HG03558 (cell line): ENCODE results near the gene AGO4.
"Not testable (repeated sequence)": the region's sequence is repeated elsewhere in the genome, so short reads cannot be mapped to it uniquely, and the experiment has no call there.

Experiments used
- ATAC-seq: cut with Tn5 transposase; IDR thresholded peaks from one replicate; pipeline ENCODE4 v1.9.1; 2021; ENCODE audit warnings: moderate number of reproducible peaks; ENCODE audit not compliant: unreplicated experiment; ENCODE audit errors: extremely low read depth

Gene AGO4

DNA sequence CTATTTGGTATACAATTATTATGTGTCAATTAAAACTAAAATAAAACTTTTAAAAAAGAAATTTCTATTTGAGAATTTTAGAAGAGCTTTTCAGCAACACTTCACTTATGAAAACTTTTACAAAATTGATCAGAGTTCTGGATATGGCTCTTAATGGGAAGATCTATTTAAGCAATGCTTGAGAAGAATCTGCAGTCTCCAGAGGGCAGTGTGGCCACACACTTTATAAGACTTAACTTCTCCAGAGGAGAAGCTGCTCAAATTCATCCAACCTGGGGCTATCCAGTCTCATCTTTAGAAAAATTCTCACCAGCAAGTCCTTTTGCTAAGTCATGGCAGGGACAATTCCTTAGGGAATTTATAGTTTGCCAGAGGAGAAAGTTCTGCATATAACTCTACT, 50.0 kb downstream of the AGO4 start:
- ATAC-seq = no peak

DNA sequence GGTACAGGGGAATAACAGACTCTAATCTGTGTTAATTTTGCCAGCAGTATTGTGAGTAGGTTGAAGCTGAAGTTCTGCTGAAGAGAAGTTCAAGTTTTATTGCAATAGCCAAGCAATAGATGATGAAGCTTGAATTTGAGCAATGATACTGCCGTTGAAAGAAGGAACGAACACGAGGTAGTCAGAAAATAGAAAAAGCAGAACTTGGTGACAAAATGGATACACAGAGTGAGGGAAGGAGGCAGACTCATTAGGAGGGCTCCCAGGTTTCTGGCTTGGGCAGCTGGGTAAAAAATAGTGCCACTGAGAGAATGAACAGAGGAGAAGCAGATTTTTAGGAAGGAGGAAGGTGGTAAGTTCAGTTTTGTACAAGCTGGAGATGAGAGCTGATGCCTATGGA, 52.9 kb downstream of the AGO4 start:
- ATAC-seq = no peak

DNA sequence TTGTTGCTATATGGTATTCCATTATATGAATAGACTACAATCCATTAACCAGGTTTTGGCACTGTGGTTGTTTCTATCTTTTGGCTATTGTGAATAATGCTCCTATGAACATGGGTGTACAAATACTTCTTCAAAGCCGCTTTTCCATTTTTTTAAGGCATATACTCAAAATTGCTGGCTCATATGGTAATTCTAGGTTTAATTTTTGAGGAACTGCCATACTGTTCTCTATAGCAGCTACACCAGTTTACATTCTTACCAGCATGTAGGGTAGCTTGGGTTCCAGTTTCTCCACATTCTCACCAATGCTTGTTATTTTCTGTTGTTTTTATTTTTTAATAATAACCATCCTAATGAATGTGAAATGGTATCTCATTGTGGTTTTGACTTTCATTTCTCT, 55.3 kb downstream of the AGO4 start:
- no peak for ATAC-seq

DNA sequence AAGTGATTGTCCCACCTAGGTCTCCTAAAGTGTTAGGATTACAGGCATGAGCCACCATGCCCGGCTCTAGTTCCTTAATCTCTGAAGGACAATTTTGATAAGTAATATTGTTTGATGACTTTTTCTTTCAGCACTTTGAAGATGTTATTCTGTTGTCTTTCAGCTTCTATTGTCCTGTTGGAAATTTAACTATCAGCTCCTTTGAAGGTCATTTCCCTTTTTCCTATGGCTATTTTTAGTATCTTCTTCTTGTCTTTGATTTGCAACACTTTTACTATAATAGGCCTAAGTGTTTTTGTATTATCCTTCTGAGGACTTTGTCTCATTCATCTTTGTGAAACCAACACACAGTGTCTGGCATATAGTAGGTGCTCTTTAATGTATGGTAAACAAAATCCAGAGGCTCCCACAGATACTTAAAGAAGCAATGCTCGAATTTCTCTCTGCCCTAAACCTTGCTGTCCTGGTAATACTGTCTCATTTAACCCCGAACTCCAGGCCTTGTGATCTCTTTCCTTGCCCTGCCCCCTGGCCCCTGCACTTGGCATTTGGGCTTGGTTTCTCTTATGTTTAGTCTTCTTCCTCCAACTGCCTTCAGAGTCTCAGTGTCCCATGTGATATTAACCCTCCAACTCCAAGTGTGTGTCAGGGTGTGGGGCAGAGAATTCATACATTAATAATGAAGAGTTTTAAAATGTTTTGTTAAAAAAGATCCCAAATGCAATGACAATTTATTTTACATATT, 56.2 kb downstream of the AGO4 start:
- ATAC-seq = no peak

DNA sequence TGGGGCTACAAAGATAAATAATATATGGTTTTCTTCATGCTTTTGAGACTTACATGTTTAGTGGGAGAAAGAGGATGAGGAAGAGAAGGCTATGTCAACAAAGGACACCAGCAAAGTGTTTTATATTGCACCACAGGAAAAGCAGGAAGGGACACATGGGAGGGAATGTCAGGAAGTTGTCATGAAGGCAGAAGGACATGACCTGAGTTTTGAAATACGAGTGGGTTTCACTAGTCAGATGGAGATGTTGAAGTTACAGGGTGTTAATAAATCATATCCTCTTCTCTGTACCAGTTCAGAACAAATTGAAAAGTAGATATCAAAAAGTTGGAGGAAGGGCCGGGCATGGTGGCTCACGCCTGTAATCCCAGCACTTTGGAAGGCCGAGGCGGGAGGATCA, 57.0 kb downstream of the AGO4 start:
- ATAC-seq = no peak

DNA sequence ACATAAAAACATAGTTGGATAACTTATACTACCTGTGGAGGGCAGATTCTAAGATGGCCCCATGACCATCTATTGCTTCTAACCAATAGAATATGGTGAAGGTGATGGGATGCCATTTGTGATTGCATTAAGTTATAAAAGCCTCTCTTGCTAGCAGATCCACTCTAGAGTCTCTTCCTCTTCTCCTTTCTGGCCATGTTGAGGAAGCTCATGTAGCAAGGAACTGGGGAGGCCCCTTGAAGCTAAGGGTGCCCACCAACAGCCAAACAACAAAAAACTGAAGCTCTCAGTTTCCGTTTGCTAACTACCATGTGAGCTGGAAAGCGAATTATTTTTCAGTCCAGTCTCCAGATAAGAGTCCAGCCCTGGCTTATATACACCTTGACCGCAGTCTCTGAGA, 59.2 kb downstream of the AGO4 start:
- ATAC-seq = no peak

DNA sequence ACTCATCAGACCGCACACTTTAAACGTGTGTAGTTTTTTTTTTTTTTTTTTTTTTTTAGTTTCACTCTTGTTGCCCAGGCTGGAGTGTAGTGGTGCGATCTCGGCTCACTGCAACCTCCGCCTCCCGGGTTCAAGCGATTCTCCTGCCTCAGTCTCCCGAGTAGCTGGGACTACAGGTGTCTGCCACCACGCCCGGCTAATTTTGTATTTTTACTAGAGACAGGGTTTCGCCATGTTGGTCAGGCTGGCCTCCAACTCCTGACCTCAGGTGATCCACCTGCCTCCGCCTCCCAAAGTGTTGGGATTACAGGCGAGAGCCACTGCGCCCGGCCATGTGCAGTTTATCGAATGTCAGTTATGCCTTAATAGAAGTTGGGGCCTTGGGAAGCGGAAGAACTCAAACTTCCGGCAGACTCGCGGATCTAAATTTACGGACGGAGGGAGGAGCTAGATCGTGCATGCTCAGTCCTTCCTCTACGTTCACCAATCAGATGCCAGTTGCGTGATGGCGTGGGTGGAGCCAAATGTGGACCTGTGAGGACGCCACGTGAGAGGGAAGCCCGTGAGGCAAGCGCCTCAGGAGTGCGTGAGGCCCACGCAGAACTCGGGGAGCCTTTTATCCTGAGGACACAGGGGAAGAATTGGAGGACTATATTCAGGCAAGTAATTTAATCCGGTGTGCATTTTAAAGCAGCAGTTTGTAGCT, 61.6 kb downstream of the AGO4 start:
- not testable (repeated sequence) for ATAC-seq

DNA sequence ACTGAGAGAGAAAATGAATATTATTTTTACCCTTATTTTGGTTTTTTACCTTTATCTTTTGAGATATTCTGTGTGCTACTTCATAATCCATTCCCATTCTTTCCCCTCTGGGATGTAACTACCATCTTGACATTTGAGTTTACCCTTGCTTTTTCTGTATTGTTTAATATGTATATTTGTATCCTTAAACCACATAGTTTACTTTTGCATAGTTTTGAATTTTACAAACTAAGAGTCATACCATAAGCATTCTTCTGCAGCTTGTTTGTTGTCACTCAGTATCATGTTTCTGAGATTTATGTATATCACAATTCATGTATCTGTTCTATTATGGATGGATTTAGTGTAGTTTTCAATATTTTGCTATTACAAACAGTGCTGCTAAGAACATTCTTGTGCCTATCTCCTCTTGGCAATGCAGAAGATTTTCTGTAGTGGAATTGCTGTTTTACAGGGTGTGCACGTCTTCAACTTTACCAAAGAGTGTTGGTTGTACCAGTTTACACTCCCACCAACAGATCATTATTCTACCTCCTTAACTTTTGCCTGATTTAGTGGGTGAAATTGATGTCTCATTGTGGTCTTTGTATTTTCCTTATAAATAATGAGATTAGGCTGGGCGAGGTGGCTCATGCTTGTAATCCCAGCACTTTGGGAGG, 63.0 kb downstream of the AGO4 start:
- ATAC-seq = no peak

DNA sequence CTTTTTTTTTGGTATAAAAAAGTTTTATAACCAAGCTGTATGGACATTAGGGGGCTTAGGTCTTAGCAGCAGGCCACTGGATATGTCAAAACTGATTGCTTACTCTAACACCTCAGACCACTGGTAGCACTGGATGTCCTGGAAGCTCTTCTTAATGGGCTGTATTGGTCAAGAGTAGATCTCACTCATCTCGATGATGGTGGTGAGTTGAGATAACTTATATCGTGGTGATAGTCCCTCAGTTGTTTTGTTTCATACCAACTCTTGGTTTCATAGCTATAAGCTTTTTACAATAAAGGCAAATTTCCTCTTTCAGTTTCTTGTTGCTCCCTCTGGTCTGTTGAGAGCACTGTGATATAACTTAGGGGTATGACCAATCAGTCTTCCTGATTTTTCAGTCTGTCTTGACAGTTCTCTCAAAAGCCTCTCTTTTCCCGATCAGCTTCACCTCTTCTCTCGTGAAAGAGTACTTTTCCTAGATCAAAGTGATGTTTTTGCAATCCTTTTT, 65.5 kb downstream of the AGO4 start:
- ATAC-seq = no peak

DNA sequence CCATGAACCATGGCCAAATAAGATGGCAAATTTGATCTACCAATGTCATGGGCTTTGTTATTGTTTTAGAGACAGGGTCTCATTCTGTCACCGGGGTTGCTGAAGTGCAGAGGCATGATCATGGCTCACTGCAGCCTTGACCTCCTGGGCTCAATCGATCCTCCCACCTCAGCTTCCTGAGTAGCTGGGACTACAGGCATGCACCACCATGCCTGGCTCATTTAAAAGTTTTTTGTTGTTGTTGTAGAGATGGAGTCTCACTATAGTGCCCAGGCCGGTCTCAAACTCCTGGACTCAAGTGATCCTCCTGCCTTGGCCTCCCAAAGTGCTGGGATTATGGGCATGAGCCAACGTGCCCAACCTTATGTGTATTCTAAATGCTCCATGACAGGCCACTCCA, 66.3 kb downstream of the AGO4 start:
- not testable (repeated sequence) for ATAC-seq

DNA sequence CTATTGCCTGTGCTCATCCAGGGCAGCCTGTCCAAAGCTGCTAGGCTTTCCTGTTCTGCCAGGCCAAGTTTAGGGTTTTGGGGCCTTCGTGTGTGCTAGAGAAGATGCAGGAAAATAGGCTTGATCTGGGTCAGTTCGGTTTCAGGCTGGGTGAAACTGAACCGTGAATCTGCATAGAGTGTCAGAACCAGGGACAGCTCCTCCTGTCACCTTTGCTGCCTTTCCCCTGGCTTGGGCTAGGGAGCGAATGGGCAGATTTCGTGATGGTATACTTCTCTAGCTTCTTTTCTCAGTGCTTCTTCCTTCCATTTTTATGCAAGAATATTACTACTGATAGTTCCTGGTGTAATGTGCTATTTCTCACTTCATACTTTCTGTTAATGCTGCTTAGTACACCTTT, 69.2 kb downstream of the AGO4 start:
- no peak for ATAC-seq

DNA sequence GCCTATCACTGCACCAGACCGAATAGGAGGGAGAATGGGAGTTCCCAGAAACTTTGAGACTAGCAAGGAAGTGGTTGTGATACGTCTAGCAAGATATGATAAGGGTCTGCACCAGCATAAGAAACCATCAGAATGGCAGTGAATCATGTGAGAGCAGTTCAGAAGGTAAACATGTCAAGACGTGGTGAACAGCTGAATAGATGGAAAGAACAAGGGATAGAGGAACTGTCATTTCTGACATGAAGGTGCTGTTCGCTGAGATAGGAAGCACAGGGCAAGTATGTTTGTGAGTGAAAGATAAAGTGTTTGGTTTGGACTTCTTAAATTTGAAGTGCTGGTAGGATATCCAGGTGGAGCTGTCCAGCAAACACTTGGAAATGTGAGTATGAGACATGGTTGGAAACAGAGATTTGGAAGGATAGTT, 74.0 kb downstream of the AGO4 start:
- ATAC-seq = no peak

DNA sequence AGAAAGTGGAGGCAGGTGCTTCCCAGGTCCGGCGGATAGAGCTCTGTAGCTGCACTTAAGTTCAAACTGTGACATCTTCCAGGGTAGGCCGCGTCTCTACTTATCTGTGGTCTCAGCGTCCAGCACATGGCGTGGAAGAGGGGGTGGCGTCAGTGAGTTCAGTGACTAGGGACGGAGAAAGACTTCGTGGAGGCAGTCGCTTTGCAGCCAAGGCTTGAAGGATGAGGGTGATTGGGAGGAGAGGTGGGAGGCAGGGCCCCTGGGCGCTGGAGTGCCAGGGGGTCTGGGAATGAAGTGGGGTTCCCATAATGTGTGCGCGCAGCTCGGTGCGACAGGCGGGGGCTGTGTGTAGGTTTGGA, 74.7 kb downstream of the AGO4 start:
- ATAC-seq = no peak

DNA sequence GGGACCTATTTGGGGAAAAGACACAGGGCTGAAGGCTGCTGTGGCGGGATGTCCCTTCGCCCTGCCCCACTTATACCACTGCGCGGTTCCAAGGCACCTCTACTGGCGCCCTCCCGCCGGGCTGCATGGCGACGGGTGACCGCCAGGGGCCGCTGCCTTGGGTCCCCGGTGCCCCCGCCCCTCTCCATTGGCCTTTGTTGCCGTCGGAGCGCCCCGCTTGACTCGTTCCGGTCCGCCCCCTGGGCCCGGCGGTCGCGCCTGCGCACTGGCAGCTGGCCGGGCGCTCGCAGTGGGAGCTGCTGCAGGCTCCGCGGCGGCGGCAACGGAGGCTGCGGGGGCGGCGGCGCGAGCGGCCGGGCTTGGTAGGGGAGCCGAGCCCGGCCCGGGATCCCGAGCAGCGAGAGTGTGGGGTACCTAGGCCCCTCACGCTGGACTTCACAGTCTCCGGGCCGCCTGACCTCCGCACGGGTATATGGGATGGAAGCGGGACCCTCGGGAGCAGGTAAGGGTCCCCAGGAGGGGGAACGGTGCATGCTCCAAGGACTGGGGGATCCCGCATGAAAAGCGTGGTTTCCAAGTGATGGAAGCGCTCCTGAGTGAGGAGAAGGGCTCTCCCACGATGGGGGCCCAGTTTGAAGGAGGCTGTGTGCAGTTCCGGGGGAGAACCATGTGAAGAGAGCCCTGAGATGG, 75.3 kb downstream of the AGO4 start, which contains the start of gene AGO1:
Gene AGO1, plus strand, starts transcription at position 265 of the 690 bp plus-strand sequence. Its CDS starts 213 bp downstream, at position 478.
- ATAC-seq = peak; percentile 71

DNA sequence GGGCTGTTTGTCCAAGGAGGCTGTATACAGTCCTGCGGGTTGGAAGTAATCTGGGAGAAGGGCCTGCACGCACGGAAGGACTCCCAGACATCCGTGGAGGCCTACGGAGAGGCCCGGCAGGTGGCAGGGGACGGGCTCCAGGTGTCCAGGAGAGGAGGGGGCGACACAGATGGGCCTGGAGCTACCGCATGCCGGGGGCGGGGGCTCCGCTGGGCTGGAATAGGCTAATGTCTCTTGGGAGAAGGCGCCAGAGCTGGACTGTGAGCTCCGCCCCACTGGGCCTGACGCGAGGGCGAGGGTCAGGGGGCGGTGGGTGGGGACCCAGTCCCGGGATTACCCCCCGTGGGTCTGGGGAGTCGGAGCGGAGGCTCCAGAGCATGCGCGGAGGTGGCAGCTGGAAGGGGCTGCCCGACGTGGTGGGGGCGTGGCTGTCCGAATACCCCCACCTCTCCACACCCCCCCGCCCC, 75.9 kb downstream of the AGO4 start:
- no peak for ATAC-seq

DNA sequence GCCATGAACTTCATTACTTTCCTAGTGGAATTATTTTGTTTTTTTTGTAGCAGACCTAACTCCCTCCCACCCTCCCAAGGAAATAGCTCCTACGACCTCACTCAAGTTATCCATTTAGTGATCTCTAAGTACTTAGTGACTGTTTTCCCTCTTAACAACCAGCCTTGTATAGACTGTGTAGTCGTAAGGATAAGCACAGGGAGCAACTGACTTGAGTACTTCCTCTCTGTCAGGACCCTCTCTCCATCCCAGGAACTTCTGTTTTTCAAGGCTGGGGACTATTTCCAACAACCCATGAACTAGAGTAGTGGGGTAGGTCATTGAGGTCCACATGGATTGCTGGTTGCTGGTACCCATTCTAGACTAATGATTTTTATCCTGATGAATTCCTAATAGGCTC, 77.1 kb downstream of the AGO4 start:
- no peak for ATAC-seq

DNA sequence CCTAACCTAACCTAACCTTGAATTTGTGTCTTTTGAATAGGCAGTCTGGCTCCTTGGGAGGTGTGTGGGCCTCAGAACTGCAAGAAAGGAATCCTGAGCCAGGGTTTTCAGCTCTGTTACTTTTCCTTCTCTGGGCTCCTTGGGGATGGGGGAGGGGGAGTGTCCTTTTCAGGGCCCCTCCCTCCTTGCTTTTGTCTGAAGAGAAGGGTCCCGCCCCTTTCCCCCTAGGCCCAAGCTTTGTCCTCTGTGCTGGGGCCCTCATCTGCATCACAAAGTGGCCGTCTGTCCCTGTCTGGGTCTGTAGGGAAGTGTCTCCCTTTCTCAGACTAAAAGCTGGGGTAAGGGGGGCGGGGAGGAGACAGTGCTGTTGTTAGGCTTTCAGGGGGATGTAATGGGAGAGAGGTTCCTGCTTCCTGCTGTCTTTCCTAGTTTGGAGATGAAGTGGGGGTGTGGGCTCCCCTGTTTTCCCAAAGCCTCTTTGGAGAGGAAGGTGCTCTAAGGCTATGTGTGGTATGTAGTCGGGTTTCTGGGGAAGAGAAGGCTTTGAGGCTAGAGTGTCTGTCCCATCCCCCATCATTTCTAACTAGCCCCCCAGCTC, 78.2 kb downstream of the AGO4 start:
- ATAC-seq = no peak

DNA sequence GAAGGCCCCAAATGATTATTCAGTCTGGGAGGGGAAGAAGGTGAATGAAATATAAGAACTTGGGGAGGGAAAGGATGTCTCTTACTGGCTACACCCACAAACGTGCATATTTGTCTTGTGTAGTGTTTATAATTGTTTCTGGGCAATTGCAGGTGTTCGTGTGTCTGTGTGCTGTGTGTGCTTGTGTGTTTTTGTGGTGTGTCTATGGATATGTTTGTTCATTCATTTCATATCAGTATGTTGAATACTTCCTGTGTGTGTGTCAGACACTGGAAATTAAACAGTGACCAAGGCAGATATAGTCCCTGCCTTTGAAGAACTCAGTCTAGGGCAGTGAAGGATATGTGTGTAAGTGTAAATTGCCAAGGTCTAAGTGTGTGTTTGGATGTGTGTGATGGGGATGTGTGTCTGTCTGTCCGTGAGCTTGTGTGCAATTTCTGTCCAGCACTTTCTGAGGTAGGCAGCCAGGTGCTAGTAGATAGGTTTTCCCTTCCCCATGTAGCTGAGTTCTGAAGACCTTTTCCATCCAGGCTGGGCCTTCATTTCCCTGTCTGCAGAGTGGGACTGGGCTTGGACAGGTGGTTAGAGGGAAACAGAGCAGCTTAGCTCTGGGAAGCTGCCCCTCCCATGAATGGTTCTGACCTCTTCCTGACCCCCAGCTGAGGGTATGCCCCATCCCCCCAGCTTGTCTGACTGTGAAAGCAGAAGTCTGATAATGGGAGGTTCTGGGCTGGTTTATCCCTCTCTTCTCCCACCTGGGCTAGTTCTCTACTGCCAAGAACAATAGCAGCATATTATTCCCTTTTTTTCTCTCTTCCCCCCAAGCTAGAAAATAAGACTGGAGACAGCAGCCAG, 79.0 kb downstream of the AGO4 start:
- no peak for ATAC-seq

DNA sequence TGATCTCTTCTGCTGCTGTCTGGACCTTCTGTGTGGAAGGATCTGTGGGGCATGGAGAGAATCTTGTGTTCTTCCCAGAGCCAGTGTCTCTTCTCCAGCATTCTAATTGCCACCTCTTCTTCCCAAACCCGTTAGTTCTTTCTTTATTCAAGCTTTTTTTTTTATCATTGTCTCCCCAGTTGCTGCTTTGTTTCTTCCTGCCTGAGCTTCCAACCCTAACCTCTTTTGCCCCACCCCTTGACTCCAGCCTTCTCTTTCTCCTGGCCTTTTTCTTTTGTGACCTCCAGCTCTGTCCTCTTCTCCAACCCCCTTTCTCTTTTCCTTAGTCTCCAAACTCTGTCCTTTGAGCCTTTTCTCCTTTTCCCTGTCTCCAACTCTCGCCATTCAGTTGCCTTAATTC, 79.7 kb downstream of the AGO4 start:
- ATAC-seq = no peak
